SK-N-SH treated with all-trans-retinoic acid at 6 μM for 48 hours (cell line): ENCODE measurements around the gene THSD4.

Experiments used
- ATAC-seq: fragments of 200-7000 bp; cut with Tn5 transposase; 3 replicates; pipeline ENCODE4 v1.9.1; 2020; ENCODE audit warnings: mild to moderate bottlenecking, moderate library complexity
- ARNTL ChIP-seq: fragments of 450-650 bp; formaldehyde crosslinking; IDR thresholded peaks from 2 replicates; pipeline ENCODE4 v1.5.0; 2020; ENCODE audit warnings: low read depth, mild to moderate bottlenecking, moderate library complexity, borderline replicate concordance
- GLIS3 ChIP-seq: fragments of 250-450 bp; sonication (Bioruptor Pico); IDR thresholded peaks from 2 replicates; pipeline ENCODE4 v1.5.0; 2020; ENCODE audit warnings: mild to moderate bottlenecking, moderate library complexity
- ISL1 ChIP-seq: fragments of 250-450 bp; sonication (Bioruptor Pico); IDR thresholded peaks from 2 replicates; pipeline ENCODE4 v2.1.2; 2022; ENCODE audit warnings: mild to moderate bottlenecking, moderate library complexity
- OSR1 ChIP-seq: fragments of 250-450 bp; sonication (Bioruptor Pico); IDR thresholded peaks from 2 replicates; pipeline ENCODE4 v1.8.0; 2022; ENCODE audit warnings: moderate library complexity, mild to moderate bottlenecking, inconsistent platforms
- PPARA ChIP-seq: fragments of 250-450 bp; sonication (Bioruptor Pico); IDR thresholded peaks from 2 replicates; pipeline ENCODE4 v1.5.0; 2020; ENCODE audit warnings: mild to moderate bottlenecking, borderline replicate concordance
- RARB ChIP-seq: fragments of 250-450 bp; sonication (Bioruptor Pico); IDR thresholded peaks from 2 replicates; pipeline ENCODE4 v1.8.0; 2021; ENCODE audit warnings: mild to moderate bottlenecking, moderate library complexity
- SNAI2 ChIP-seq: fragments of 250-450 bp; sonication (Bioruptor Pico); IDR thresholded peaks from 2 replicates; pipeline ENCODE4 v1.5.0; 2020; ENCODE audit warnings: mild to moderate bottlenecking, moderate library complexity
- TCF4 ChIP-seq: fragments of 250-450 bp; sonication (Bioruptor Pico); IDR thresholded peaks from 2 replicates; pipeline ENCODE4 v1.8.0; 2021; ENCODE audit warnings: mild to moderate bottlenecking, moderate library complexity, borderline replicate concordance
- ZC3H10 ChIP-seq: fragments of 250-450 bp; sonication (Bioruptor Pico); IDR thresholded peaks from 2 replicates; pipeline ENCODE4 v1.5.1; 2021; ENCODE audit warnings: mild to moderate bottlenecking, moderate library complexity
- ZFP3 ChIP-seq: fragments of 250-450 bp; sonication (Bioruptor Pico); IDR thresholded peaks from 2 replicates; pipeline ENCODE4 v1.5.0; 2020; ENCODE audit warnings: mild to moderate bottlenecking, moderate library complexity
- ZFP30 ChIP-seq: fragments of 450-650 bp; formaldehyde crosslinking; IDR thresholded peaks from 2 replicates; pipeline ENCODE4 v1.5.0; 2022; ENCODE audit warnings: mild to moderate bottlenecking, moderate library complexity
- ZNF565 ChIP-seq: fragments of 450-650 bp; formaldehyde crosslinking; conservative IDR thresholded peaks from 2 replicates; pipeline ENCODE4 v1.5.0; 2020; ENCODE audit warnings: low read depth, mild to moderate bottlenecking, moderate library complexity
- ZNF70 ChIP-seq: fragments of 450-650 bp; formaldehyde crosslinking; IDR thresholded peaks from 2 replicates; pipeline ENCODE4 v1.5.0; 2020; ENCODE audit warnings: mild to moderate bottlenecking, moderate library complexity
- ZNF8 ChIP-seq: fragments of 450-650 bp; formaldehyde crosslinking; IDR thresholded peaks from 2 replicates; pipeline ENCODE4 v1.5.0; 2020; ENCODE audit warnings: mild to moderate bottlenecking, moderate library complexity
- TF ChIP-seq, protein P1 (sequence below): fragments of 250-450 bp; sonication (Bioruptor Pico); IDR thresholded peaks from 2 replicates; pipeline ENCODE4 v1.8.0; 2021; ENCODE audit warnings: low read depth, mild to moderate bottlenecking, moderate library complexity, borderline replicate concordance
- TF ChIP-seq, protein P2 (sequence below): fragments of 250-450 bp; sonication (Bioruptor Pico); IDR thresholded peaks from 2 replicates; pipeline ENCODE4 v1.5.1; 2020; ENCODE audit warnings: low read depth, mild to moderate bottlenecking, moderate library complexity
- TF ChIP-seq, protein P3 (sequence below): fragments of 250-450 bp; sonication (Bioruptor Pico); IDR thresholded peaks from 2 replicates; pipeline ENCODE4 v1.5.0; 2020; ENCODE audit warnings: mild to moderate bottlenecking, moderate library complexity
- TF ChIP-seq, protein P4 (sequence below): fragments of 250-450 bp; sonication (Bioruptor Pico); IDR thresholded peaks from 2 replicates; pipeline ENCODE4 v1.5.1; 2021; ENCODE audit warnings: mild to moderate bottlenecking, moderate library complexity
- TF ChIP-seq, protein P5 (sequence below): fragments of 250-450 bp; sonication (Bioruptor Pico); IDR thresholded peaks from 2 replicates; pipeline ENCODE4 v1.8.0; 2020; ENCODE audit warnings: mild to moderate bottlenecking, moderate library complexity, borderline replicate concordance

Gene THSD4

DNA sequence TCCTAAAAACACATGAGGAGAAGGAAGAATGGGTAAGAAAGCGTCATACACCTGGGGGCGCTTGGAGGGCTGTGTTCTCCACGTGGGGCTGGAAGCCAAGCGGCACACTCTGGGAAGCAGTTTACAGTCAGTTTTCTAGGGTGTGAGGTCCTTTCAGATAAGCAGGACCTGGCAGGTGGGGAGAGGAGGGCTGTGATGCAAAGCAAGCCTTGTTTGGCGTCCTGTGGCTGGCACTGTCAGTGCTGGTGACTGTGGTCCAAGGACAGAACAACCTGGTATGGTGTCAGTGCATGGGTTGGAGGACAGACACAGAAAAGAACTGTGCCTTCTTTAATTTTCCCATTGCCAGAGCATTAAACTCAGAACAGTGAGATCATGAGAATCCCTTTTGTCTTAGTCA, 434.4 kb downstream of the THSD4 start:
- ATAC-seq, result no peak
- TF ChIP-seq ZNF70 (CRISPR knock-in tag) (no peak), ZFP3 (CRISPR knock-in tag) (no peak), PPARA (CRISPR knock-in tag) (no peak), ARNTL (CRISPR knock-in tag) (no peak), ZNF565 (CRISPR knock-in tag) (no peak), ZC3H10 (CRISPR knock-in tag) (no peak), ISL1 (no peak), ZNF8 (CRISPR knock-in tag) (no peak), OSR1 (no peak), SNAI2 (CRISPR knock-in tag) (no peak), TCF4 (CRISPR knock-in tag) (no peak)
- TF ChIP-seq, protein P1, sequence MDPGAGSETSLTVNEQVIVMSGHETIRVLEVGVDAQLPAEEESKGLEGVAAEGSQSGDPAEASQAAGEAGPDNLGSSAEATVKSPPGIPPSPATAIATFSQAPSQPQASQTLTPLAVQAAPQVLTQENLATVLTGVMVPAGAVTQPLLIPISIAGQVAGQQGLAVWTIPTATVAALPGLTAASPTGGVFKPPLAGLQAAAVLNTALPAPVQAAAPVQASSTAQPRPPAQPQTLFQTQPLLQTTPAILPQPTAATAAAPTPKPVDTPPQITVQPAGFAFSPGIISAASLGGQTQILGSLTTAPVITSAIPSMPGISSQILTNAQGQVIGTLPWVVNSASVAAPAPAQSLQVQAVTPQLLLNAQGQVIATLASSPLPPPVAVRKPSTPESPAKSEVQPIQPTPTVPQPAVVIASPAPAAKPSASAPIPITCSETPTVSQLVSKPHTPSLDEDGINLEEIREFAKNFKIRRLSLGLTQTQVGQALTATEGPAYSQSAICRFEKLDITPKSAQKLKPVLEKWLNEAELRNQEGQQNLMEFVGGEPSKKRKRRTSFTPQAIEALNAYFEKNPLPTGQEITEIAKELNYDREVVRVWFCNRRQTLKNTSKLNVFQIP (CRISPR knock-in tag), result no peak
- TF ChIP-seq, protein P2, sequence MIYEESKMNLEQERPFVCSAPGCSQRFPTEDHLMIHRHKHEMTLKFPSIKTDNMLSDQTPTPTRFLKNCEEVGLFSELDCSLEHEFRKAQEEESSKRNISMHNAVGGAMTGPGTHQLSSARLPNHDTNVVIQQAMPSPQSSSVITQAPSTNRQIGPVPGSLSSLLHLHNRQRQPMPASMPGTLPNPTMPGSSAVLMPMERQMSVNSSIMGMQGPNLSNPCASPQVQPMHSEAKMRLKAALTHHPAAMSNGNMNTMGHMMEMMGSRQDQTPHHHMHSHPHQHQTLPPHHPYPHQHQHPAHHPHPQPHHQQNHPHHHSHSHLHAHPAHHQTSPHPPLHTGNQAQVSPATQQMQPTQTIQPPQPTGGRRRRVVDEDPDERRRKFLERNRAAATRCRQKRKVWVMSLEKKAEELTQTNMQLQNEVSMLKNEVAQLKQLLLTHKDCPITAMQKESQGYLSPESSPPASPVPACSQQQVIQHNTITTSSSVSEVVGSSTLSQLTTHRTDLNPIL (CRISPR knock-in tag), result no peak
- TF ChIP-seq, protein P3, sequence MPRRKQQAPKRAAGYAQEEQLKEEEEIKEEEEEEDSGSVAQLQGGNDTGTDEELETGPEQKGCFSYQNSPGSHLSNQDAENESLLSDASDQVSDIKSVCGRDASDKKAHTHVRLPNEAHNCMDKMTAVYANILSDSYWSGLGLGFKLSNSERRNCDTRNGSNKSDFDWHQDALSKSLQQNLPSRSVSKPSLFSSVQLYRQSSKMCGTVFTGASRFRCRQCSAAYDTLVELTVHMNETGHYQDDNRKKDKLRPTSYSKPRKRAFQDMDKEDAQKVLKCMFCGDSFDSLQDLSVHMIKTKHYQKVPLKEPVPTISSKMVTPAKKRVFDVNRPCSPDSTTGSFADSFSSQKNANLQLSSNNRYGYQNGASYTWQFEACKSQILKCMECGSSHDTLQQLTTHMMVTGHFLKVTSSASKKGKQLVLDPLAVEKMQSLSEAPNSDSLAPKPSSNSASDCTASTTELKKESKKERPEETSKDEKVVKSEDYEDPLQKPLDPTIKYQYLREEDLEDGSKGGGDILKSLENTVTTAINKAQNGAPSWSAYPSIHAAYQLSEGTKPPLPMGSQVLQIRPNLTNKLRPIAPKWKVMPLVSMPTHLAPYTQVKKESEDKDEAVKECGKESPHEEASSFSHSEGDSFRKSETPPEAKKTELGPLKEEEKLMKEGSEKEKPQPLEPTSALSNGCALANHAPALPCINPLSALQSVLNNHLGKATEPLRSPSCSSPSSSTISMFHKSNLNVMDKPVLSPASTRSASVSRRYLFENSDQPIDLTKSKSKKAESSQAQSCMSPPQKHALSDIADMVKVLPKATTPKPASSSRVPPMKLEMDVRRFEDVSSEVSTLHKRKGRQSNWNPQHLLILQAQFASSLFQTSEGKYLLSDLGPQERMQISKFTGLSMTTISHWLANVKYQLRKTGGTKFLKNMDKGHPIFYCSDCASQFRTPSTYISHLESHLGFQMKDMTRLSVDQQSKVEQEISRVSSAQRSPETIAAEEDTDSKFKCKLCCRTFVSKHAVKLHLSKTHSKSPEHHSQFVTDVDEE, result no peak
- TF ChIP-seq, protein P4, sequence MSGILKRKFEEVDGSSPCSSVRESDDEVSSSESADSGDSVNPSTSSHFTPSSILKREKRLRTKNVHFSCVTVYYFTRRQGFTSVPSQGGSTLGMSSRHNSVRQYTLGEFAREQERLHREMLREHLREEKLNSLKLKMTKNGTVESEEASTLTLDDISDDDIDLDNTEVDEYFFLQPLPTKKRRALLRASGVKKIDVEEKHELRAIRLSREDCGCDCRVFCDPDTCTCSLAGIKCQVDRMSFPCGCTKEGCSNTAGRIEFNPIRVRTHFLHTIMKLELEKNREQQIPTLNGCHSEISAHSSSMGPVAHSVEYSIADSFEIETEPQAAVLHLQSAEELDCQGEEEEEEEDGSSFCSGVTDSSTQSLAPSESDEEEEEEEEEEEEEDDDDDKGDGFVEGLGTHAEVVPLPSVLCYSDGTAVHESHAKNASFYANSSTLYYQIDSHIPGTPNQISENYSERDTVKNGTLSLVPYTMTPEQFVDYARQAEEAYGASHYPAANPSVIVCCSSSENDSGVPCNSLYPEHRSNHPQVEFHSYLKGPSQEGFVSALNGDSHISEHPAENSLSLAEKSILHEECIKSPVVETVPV (CRISPR knock-in tag), result no peak

DNA sequence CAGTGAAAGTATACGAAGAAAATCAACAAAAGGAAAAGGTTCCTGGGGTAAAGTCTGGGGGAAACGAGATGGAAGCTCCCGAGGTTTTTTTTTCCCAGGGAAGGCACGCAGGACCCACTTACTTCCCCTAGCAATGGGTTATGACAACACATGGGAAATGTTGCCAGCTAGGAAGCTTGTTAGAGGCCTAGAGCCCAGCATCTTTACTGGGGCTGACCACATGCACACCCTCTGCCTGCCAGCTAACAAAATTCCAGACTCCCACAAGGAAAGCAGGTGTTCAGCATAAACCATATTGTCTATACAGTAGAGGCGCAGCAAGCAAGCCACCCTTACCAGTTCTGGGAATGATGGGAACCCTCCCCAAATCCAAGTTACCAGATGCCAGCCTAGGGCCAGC, 436.3 kb downstream of the THSD4 start:
- no peak for ATAC-seq
- TF ChIP-seq ZC3H10 (CRISPR knock-in tag) (no peak), ZNF565 (CRISPR knock-in tag) (no peak), RARB (CRISPR knock-in tag) (no peak), ARNTL (CRISPR knock-in tag) (no peak)

DNA sequence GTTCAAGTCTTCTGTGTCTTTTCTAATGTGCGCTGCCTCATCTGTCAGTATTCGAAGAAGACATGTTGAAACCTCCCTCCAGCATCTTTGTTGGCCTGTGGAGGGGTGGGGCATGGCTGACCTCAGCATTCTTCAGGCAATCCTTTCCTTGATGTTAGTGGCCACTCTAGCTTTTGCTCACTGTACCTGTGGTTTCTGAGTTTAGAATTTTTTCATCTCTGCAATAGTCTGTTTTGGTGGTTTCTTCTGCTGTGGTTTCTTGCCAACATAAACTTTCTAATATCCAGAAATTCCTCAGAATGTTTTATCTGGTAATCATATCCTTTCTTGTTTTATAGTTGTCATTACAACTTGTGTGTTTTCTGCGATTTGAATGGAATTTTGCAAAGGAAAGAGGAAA, 443.8 kb downstream of the THSD4 start:
- peak; percentile 80 for ATAC-seq
- TF ChIP-seq TCF4 (CRISPR knock-in tag) (no peak), GLIS3 (CRISPR knock-in tag) (no peak), ARNTL (CRISPR knock-in tag) (no peak), ZFP30 (no peak)
- TF ChIP-seq, protein P5, sequence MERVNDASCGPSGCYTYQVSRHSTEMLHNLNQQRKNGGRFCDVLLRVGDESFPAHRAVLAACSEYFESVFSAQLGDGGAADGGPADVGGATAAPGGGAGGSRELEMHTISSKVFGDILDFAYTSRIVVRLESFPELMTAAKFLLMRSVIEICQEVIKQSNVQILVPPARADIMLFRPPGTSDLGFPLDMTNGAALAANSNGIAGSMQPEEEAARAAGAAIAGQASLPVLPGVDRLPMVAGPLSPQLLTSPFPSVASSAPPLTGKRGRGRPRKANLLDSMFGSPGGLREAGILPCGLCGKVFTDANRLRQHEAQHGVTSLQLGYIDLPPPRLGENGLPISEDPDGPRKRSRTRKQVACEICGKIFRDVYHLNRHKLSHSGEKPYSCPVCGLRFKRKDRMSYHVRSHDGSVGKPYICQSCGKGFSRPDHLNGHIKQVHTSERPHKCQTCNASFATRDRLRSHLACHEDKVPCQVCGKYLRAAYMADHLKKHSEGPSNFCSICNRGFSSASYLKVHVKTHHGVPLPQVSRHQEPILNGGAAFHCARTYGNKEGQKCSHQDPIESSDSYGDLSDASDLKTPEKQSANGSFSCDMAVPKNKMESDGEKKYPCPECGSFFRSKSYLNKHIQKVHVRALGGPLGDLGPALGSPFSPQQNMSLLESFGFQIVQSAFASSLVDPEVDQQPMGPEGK, result no peak
- TF ChIP-seq, protein P2 (CRISPR knock-in tag), result no peak
- TF ChIP-seq, protein P3, result no peak
